ENCODE measurements around the gene FOXP1.

The FOXP1 gene

DNA sequence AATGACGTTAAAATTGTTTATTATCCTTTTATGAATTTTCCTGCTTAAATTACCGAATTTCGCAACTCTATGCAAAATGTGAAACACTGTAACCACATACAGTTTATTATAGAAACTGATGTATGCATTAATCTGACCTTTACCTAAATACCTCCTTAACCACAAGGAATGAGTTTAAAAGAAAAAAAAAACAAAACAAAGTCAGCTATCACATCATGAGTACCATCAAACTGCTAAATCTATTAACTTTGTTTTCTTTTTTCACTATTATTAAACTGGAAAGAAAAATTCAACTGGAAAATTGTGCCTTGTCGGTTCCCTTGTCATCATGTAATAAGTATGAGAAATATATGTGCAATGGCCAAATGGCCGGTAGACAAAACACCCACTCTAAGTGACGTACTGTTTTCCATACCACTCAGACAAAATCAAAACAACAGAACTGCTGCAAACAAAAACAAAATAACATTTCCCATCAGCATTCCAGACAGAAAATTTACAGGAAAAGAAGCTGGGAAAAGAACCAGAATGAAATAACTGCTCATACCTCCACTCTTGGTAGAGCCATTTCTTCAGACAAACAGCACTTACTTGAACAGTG, 415.3 kb downstream of the FOXP1 start:
- H3K4me3 ChIP-seq (ENCODE audit: insufficient read depth, low read depth, low read length), result no peak overlapping the region
- 93 to 97% methylated on average over 3 to 5 of the region's 6 CpGs for WGBS, 2 experiments

DNA sequence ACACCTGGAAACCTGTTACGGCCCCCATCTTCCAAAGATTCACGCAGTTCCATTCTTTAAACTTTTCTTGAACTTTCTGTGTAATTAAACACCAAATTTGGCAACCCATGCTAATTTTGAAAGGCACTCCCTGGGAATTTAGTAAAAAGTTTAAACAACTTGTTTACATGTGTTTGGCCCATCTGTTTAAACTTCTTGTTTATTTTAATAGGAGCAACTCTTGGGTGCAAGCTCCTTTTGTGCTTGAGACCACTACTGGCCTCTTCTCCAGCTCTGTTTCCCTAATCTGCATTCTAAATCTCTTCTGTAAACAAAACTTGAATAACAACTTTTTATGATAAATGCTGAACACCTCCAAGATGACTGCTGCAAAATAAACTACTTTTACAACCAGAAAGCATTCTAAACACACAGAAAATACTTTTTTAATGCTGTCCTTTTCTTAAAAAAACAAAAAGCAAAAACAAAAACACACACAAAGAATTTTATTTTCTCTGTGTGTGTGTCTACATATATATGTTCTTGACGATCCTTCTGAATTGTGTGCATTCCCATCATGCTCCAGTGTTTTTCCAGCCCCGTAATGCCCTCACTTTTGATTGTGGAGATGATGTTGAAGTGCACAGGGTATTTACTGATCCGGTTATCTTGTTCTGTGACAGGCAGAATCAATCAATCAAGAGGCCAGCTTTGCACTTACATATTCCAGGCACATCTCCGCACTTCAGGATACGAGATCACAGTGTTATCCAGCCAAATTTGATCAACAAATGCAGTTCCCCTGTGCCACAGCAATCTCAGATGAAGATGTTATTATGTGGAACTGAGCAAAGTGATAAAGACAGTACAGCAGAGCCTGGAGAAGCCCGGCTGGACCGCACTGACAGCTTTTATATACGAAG, 416.9 kb downstream of the FOXP1 start:
- Histone ChIP-seq H3K4me1 (ENCODE audit: control insufficient read depth, insufficient read depth, low read length) (no peaks in the 10 kb centered on the region), H3K27me3 (ENCODE audit: control insufficient read depth, insufficient read depth, low read length, poor library complexity, severe bottlenecking) (no peaks in the 10 kb centered on the region), H3K9me3 (ENCODE audit: control insufficient read depth, low read length) (no peaks in the 10 kb centered on the region), H3K36me3 (ENCODE audit: control insufficient read depth, insufficient read depth, low read length) (no peaks in the 10 kb centered on the region), H3K4me3 (ENCODE audit: insufficient read depth, low read depth, low read length) (no peak overlapping the region), H3K27ac (ENCODE audit: insufficient read depth, low read depth, low read length, poor library complexity, severe bottlenecking) (no peak overlapping the region)
- 96% methylated on average over 10 of the region's 10 CpGs for WGBS, 2 experiments

More for the DNA sequence above, 415.3 kb downstream of the FOXP1 start:
- H3K4me1 ChIP-seq (ENCODE audit: control insufficient read depth, insufficient read depth, low read length), result no peaks in the 10 kb centered on the region
- no peaks in the 10 kb centered on the region for H3K9me3 ChIP-seq (ENCODE audit: control insufficient read depth, low read length)
- no peaks in the 10 kb centered on the region for H3K27me3 ChIP-seq (ENCODE audit: control insufficient read depth, insufficient read depth, low read length, poor library complexity, severe bottlenecking)
- H3K36me3 ChIP-seq (ENCODE audit: control insufficient read depth, insufficient read depth, low read length), result no peaks in the 10 kb centered on the region
- H3K27ac ChIP-seq (ENCODE audit: insufficient read depth, low read depth, low read length, poor library complexity, severe bottlenecking), result no peak overlapping the region

DNA sequence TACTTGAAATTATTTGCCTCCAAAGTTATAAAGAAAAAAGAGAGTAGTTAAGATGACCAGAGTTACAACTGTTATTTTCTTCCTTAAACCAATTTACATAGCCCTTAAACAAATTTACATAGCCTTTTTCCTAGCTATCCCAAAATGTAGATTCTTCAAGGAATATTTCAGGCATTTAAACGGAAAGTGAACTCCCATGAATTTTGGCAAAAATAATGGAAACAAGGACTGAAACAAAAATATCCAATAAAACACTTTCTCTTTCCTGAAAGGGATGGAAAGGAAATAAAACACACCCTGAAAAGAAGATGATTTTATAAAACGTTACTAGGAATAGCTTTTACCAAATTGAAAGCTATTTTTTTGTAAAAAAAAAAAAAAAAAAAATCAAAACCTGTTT, 418.6 kb downstream of the FOXP1 start:
- Histone ChIP-seq H3K4me1 (ENCODE audit: control insufficient read depth, insufficient read depth, low read length) (no peaks in the 10 kb centered on the region), H3K27me3 (ENCODE audit: control insufficient read depth, insufficient read depth, low read length, poor library complexity, severe bottlenecking) (no peaks in the 10 kb centered on the region), H3K9me3 (ENCODE audit: control insufficient read depth, low read length) (no peaks in the 10 kb centered on the region), H3K36me3 (ENCODE audit: control insufficient read depth, insufficient read depth, low read length) (no peaks in the 10 kb centered on the region), H3K27ac (ENCODE audit: insufficient read depth, low read depth, low read length, poor library complexity, severe bottlenecking) (no peak overlapping the region), H3K4me3 (ENCODE audit: insufficient read depth, low read depth, low read length) (no peak overlapping the region)
- 76 to 86% methylated on average over 1 to 2 of the region's 2 CpGs for WGBS, 2 experiments

DNA sequence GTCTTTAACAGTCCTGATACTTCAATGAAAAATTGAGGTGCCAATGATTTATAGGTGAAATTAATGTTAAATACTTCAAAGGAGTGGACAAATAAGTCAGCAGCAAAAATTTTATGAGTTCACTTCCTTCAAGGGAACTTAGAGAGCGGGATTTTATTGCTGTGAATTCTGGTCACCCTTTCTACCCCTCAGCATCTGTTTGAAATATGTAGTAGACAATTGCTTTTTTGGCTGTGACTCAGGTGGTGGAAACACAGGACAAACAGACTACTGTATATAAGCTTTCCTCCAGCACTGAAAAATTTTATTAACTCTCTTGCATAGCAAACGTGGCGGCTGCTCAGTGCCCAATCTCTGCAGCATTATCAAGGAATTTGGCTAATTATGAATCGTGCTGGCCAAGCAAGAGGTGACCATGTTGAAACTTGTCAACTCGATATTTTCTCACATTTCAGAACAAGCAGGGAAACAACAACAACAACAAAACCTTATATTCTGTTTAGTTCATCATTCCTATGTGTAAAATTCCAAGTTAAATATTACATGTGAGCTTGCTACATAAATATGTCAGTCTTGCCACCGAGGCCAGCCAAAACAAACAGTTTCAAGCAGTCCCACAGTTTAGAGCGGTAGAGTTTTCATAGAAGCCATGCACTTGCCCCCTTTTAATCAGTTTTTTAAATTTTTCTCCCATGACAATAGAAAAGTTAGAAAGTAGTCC, 420.2 kb downstream of the FOXP1 start:
- Histone ChIP-seq H3K4me1 (ENCODE audit: control insufficient read depth, insufficient read depth, low read length) (no peaks in the 10 kb centered on the region), H3K27me3 (ENCODE audit: control insufficient read depth, insufficient read depth, low read length, poor library complexity, severe bottlenecking) (no peaks in the 10 kb centered on the region), H3K4me3 (ENCODE audit: insufficient read depth, low read depth, low read length) (no peak overlapping the region), H3K36me3 (ENCODE audit: control insufficient read depth, insufficient read depth, low read length) (no peaks in the 10 kb centered on the region), H3K9me3 (ENCODE audit: control insufficient read depth, low read length) (no peaks in the 10 kb centered on the region), H3K27ac (ENCODE audit: insufficient read depth, low read depth, low read length, poor library complexity, severe bottlenecking) (no peak overlapping the region)
- WGBS, 2 experiments, result 93 to 95% methylated on average over 7 of the region's 7 CpGs

DNA sequence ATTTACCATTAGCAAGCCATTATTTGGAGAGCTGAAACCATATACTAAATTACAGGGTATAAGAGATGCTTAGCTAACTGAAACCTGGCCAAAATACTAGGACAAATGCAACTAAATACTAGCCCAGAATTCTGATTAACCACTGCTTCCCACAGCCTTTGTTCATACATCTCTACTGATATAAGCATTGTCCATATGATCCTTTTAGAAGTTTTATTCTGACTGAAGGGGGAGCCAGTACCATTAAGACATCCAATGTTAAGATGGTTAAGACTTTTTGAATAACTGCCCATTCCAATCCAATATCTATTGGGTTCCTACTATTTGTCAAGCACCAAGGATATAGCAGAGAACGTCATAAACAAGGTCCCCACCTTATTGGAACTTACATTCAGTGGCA, 421.3 kb downstream of the FOXP1 start:
- WGBS, 2 experiments, result 79 to 94% methylated on average over 1 of the region's 1 CpG
- no peaks in the 10 kb centered on the region for H3K4me1 ChIP-seq (ENCODE audit: control insufficient read depth, insufficient read depth, low read length)
- H3K27me3 ChIP-seq (ENCODE audit: control insufficient read depth, insufficient read depth, low read length, poor library complexity, severe bottlenecking), result no peaks in the 10 kb centered on the region
- no peak overlapping the region for H3K4me3 ChIP-seq (ENCODE audit: insufficient read depth, low read depth, low read length)
- H3K27ac ChIP-seq (ENCODE audit: insufficient read depth, low read depth, low read length, poor library complexity, severe bottlenecking), result no peak overlapping the region
- H3K36me3 ChIP-seq (ENCODE audit: control insufficient read depth, insufficient read depth, low read length), result no peaks in the 10 kb centered on the region
- no peaks in the 10 kb centered on the region for H3K9me3 ChIP-seq (ENCODE audit: control insufficient read depth, low read length)

DNA sequence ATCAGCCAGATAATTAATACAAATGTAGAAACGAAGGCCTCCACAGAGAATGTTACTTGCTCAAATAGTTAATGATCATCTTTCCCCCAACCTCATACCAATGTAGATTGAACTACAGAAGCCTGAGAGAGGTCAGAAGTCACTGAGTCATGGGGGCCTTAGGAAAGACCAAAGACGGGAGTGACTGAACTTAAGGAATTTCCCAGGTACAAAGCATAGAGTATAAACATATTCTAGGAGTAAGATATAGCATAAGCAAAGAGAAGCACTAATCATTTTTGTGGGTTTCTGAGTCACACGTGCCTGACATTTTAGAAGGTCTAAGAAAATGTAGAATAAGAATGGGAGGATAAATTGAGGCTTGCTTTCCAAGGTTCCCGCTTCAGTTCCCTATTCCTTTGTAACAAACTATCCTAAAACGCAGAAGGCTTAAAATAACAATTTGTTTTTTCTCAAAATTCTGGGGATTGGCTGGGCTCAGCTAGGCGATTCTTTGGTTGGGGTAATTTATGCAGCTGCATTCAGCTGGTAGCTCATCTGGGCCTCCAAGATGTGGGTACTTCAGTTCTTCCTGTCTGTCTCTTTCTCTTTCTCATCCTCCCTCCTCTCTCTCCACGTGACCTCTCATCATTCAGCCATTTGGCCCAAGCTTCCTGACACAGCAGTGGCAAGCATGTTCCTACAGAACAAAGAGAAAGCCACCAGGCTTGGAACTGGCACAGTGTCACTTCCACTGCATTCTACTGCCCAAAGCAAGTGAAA, 422.6 kb downstream of the FOXP1 start:
- Histone ChIP-seq H3K27ac (ENCODE audit: insufficient read depth, low read depth, low read length, poor library complexity, severe bottlenecking) (no peak overlapping the region), H3K27me3 (ENCODE audit: control insufficient read depth, insufficient read depth, low read length, poor library complexity, severe bottlenecking) (no peaks in the 10 kb centered on the region), H3K4me1 (ENCODE audit: control insufficient read depth, insufficient read depth, low read length) (no peaks in the 10 kb centered on the region), H3K9me3 (ENCODE audit: control insufficient read depth, low read length) (no peaks in the 10 kb centered on the region), H3K4me3 (ENCODE audit: insufficient read depth, low read depth, low read length) (no peak overlapping the region), H3K36me3 (ENCODE audit: control insufficient read depth, insufficient read depth, low read length) (no peaks in the 10 kb centered on the region)
- 94 to 95% methylated on average over 5 to 7 of the region's 7 CpGs for WGBS, 2 experiments

DNA sequence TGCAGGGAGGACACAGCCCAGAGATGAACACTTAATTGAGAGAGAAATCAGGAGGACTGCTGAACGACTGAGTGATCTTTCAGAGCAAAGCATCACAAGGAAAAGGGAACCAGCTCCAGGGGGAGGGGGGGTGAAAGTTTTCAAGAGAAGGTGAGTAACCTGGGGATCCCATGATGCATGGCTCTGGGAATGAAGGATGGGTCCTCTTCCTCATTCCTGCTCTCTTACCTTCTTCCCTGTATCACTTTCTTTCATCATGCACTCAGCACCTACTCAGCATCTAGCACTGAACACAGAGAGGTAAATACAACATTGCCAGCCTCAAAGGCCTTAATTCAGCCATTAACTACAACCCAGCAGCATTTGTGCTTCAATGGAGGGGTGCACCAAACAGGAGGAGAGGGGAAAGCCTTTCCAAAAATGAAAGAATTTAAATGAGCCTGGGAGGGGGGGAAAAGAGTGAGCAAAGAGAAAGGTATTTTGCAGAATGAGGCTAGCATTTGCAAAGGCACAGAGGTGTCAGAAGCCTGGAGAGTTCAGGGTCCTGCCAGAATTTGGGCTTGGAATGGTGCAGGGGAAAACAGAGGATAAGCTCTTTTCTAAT, 427.4 kb downstream of the FOXP1 start:
- Histone ChIP-seq H3K36me3 (ENCODE audit: control insufficient read depth, insufficient read depth, low read length) (no peaks in the 10 kb centered on the region), H3K9me3 (ENCODE audit: control insufficient read depth, low read length) (no peaks in the 10 kb centered on the region), H3K27ac (ENCODE audit: insufficient read depth, low read depth, low read length, poor library complexity, severe bottlenecking) (no peak overlapping the region)

DNA sequence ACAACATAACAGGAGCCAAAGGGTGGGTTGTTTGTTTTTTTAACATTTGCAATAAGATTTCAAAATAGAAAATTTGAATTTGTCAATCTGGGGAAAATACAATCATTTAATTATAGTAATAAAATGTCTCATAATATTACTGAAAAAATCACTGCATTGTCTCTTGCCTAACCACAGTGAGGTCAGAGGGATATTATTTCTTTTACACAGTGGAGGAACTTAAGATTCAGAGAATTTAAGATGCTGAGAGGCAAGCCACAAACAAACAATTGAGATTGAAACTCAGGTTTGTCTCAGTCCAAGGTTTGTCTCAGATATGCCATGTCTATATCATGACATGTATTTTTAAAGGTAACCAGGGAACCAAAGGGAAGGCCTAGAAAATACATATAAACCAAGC, 428.7 kb downstream of the FOXP1 start:
- H3K27me3 ChIP-seq (ENCODE audit: control insufficient read depth, insufficient read depth, low read length, poor library complexity, severe bottlenecking), result no peaks in the 10 kb centered on the region
- H3K36me3 ChIP-seq (ENCODE audit: control insufficient read depth, insufficient read depth, low read length), result no peaks in the 10 kb centered on the region
- H3K9me3 ChIP-seq (ENCODE audit: control insufficient read depth, low read length), result no peaks in the 10 kb centered on the region
- H3K4me3 ChIP-seq (ENCODE audit: insufficient read depth, low read depth, low read length), result no peak overlapping the region
- H3K4me1 ChIP-seq (ENCODE audit: control insufficient read depth, insufficient read depth, low read length), result peaks cover 7% of the 10 kb centered on the region
- H3K27ac ChIP-seq (ENCODE audit: insufficient read depth, low read depth, low read length, poor library complexity, severe bottlenecking), result no peak overlapping the region

More for the DNA sequence above, 427.4 kb downstream of the FOXP1 start:
- H3K4me1 ChIP-seq (ENCODE audit: control insufficient read depth, insufficient read depth, low read length), result peaks cover 7% of the 10 kb centered on the region
- no peak overlapping the region for H3K4me3 ChIP-seq (ENCODE audit: insufficient read depth, low read depth, low read length)
- WGBS, 2 experiments, result 17 to 32% methylated on average over 1 of the region's 1 CpG
- H3K27me3 ChIP-seq (ENCODE audit: control insufficient read depth, insufficient read depth, low read length, poor library complexity, severe bottlenecking), result no peaks in the 10 kb centered on the region

DNA sequence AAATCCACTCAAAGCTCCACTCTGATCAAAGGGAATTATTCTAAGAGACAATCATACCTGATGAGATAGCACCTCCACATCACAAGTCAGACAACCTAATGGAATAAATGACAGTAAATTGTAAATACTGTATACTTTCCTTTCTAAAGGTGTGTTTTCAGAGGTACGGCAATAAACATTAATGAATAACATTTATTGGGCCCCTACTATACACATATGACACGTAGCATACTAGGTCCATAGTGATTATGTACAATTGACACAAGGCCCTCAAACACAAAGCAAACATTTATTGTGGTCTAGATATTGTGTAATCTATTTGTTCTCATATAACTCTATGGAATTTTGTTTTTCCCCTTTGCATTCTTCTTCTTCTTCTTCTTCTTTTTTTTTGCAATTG, 429.8 kb downstream of the FOXP1 start:
- no peak overlapping the region for H3K4me3 ChIP-seq (ENCODE audit: insufficient read depth, low read depth, low read length)
- WGBS, 2 experiments, result 100% methylated on average over 1 to 2 of the region's 2 CpGs
- no peaks in the 10 kb centered on the region for H3K36me3 ChIP-seq (ENCODE audit: control insufficient read depth, insufficient read depth, low read length)
- no peak overlapping the region for H3K27ac ChIP-seq (ENCODE audit: insufficient read depth, low read depth, low read length, poor library complexity, severe bottlenecking)
- no peaks in the 10 kb centered on the region for H3K9me3 ChIP-seq (ENCODE audit: control insufficient read depth, low read length)
- H3K27me3 ChIP-seq (ENCODE audit: control insufficient read depth, insufficient read depth, low read length, poor library complexity, severe bottlenecking), result no peaks in the 10 kb centered on the region
- H3K4me1 ChIP-seq (ENCODE audit: control insufficient read depth, insufficient read depth, low read length), result peaks cover 7% of the 10 kb centered on the region

Data from ectodermal cell (in vitro differentiated cells).